ENCODE results near the gene PPP1R1C.

The PPP1R1C gene

DNA sequence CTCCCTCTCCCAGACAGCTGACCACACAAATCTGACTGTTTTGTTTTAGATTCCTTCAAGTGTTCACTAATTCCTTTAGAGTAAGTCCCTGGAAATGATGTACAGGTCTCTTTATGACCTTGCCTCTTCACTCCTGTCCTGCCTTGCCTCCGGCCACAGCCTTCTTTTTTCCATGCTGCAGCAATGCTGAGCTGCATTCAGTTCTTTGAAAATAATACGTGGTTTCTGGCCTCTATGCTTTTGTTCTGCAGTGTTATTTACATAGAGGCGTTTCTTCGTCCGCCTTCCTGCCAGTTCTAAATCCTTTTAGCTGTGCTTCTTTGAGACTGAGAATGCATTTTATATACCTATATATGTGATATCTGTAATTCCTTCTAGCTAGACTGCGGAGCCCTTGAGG is 87.2 kb downstream of the PPP1R1C start:
- ChIA-PET CTCF (interaction anchor here (1.1 kb wide), 1 partner anchor 10 kb away, joined by 3 read pairs; no protein-coding TSS in a partner anchor), POLR2A (no interaction called here)
- Histone ChIP-seq H3K27ac (ENCODE audit: insufficient read depth in 1 of 2, low read depth in 1 of 2, low read length in 2 of 2, poor library complexity in 1 of 2, severe bottlenecking in 2 of 2) (no peak overlapping the region), H3K4me1 (ENCODE audit: control extremely low read depth in 1 of 4, control insufficient read depth in 4 of 4, insufficient read depth in 4 of 4, low read length in 3 of 4) (no peaks in the 10 kb centered on the region), H3K4me3 (ENCODE audit: control insufficient read depth in 1 of 7, extremely low read depth in 1 of 7, insufficient read depth in 4 of 7, low read depth in 2 of 7, low read length in 6 of 7) (no peak overlapping the region), H3K36me3 (ENCODE audit: control insufficient read depth in 4 of 4, insufficient read depth in 4 of 4, low read length in 3 of 4) (no peaks in the 10 kb centered on the region), H3K9me3 (ENCODE audit: control extremely low read depth in 1 of 5, control insufficient read depth in 4 of 5, insufficient read depth in 2 of 5, low read depth in 1 of 5, low read length in 4 of 5) (peaks cover 0 to 3% (median 0%) of the 10 kb centered on the region in 5 experiments), H3K27me3 (replicated peaks in 2 of 5; ENCODE audit: control insufficient read depth in 4 of 5, insufficient read depth in 5 of 5, low read length in 4 of 5) (no peaks in the 10 kb centered on the region)
- WGBS (ENCODE audit: insufficient coverage) = 100% methylated on average over 2 of the region's 6 CpGs
- no peak for DNase-seq

DNA sequence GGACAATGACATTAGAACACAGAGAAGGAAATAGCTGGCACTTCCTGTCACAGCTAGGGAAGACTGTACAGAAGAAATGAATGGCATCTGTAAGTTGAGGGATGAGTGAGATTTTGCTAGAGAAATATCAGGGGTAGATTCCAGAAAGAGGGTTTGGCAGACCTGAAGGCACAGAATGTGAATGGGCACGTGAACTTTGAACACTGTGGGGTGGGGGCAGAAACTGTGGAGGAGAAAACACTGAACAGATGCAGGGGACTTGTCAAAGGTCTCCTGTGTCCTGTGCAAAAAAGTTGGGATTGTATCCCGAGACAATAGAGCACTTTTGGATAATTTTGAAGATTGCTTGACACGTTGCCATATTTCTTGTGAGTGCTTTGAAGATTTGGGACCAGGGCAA is 88.0 kb downstream of the PPP1R1C start:
- Histone ChIP-seq H3K36me3 (ENCODE audit: control insufficient read depth in 4 of 4, insufficient read depth in 4 of 4, low read length in 3 of 4) (no peaks in the 10 kb centered on the region), H3K9me3 (ENCODE audit: control extremely low read depth in 1 of 5, control insufficient read depth in 4 of 5, insufficient read depth in 2 of 5, low read depth in 1 of 5, low read length in 4 of 5) (peaks cover 0 to 3% (median 0%) of the 10 kb centered on the region in 5 experiments), H3K27me3 (replicated peaks in 2 of 5; ENCODE audit: control insufficient read depth in 4 of 5, insufficient read depth in 5 of 5, low read length in 4 of 5) (no peaks in the 10 kb centered on the region), H3K27ac (ENCODE audit: insufficient read depth in 1 of 2, low read depth in 1 of 2, low read length in 2 of 2, poor library complexity in 1 of 2, severe bottlenecking in 2 of 2) (no peak overlapping the region), H3K4me3 (ENCODE audit: control insufficient read depth in 1 of 7, extremely low read depth in 1 of 7, insufficient read depth in 4 of 7, low read depth in 2 of 7, low read length in 6 of 7) (no peak overlapping the region), H3K4me1 (ENCODE audit: control extremely low read depth in 1 of 4, control insufficient read depth in 4 of 4, insufficient read depth in 4 of 4, low read length in 3 of 4) (no peaks in the 10 kb centered on the region)
- 100% methylated on average over 3 of the region's 3 CpGs for WGBS (ENCODE audit: insufficient coverage)
- ChIA-PET CTCF (interaction anchor here (1.1 kb wide), 1 partner anchor 9 kb away, joined by 3 read pairs; no protein-coding TSS in a partner anchor), POLR2A (no interaction called here)
- DNase-seq = no peak

DNA sequence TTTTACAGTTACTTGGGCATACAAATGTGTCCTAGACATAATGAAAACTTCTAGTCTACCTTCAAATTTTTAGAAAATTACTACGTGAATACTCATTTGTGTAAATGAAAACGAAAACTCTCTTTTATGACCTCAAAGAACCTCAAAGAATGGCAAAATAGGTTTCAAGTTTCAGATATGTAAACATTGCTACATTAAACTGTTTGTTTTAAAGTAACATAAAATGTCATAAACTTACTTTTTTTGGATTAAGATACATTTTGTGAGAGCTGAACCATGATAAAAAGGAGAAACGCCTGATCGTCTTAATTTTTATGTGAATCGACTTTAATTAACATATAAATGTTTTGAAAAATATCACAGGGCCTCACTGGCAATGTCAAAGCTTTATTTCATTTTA is 91.4 kb downstream of the PPP1R1C start:
- DNase-seq = no peak
- ChIA-PET CTCF (interaction anchor here (0.7 to 2.9 kb wide), 9 partner anchors 10 to 339 kb away, joined by 3 to 17 read pairs (median 4); no protein-coding TSS in a partner anchor), POLR2A (interaction anchor here (0.5 kb wide), 1 partner anchor 578 kb away, joined by 3 read pairs; no protein-coding TSS in a partner anchor)
- peaks cover 0 to 9% (median 1%) of the 10 kb centered on the region in 4 experiments for H3K4me1 ChIP-seq (ENCODE audit: control extremely low read depth in 1 of 4, control insufficient read depth in 4 of 4, insufficient read depth in 4 of 4, low read length in 3 of 4)
- no peaks in the 10 kb centered on the region for H3K27me3 ChIP-seq (replicated peaks in 2 of 5; ENCODE audit: control insufficient read depth in 4 of 5, insufficient read depth in 5 of 5, low read length in 4 of 5)
- no CpG with 5 or more reads among the region's 5 CpGs for WGBS (ENCODE audit: insufficient coverage)
- H3K27ac ChIP-seq (ENCODE audit: insufficient read depth in 1 of 2, low read depth in 1 of 2, low read length in 2 of 2, poor library complexity in 1 of 2, severe bottlenecking in 2 of 2) = no peak overlapping the region
- H3K9me3 ChIP-seq (ENCODE audit: control extremely low read depth in 1 of 5, control insufficient read depth in 4 of 5, insufficient read depth in 2 of 5, low read depth in 1 of 5, low read length in 4 of 5) = peaks cover 0 to 3% (median 0%) of the 10 kb centered on the region in 5 experiments
- H3K4me3 ChIP-seq (ENCODE audit: control insufficient read depth in 1 of 7, extremely low read depth in 1 of 7, insufficient read depth in 4 of 7, low read depth in 2 of 7, low read length in 6 of 7) = no peak overlapping the region
- H3K36me3 ChIP-seq (ENCODE audit: control insufficient read depth in 4 of 4, insufficient read depth in 4 of 4, low read length in 3 of 4) = no peaks in the 10 kb centered on the region

DNA sequence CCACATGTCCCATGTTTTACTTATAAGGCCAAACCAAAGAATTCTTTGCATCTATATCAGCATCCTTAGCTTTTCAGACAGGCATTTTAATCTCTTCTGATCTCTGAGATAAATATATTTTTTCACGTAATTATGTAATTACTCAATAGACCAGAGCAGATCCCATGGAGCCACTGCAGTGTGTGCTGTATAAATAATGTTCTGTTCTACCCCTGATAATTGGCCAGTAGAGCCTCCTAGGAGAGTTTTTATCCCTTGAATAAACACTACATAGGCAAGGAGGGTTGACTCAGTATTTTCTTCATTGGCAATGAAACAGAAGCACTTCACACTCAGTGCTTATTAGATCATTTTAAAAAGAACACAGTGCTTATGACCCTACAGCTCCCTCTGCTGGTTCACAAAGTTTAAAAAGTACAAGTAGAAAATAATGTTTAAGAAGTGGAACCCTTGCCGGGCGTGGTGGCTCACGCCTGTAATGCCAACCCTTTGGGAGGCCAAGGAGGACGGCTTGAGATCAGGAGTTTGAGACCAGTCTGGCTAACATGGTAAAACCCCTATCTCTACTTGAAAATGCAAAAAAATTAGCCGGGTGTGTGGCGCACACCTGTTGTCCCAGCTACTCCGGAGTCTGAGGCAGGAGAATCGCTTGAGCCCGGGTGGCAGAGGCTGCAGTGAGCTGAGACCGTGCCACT is 91.9 kb downstream of the PPP1R1C start:
- H3K36me3 ChIP-seq (ENCODE audit: control insufficient read depth in 4 of 4, insufficient read depth in 4 of 4, low read length in 3 of 4) = no peaks in the 10 kb centered on the region
- ChIA-PET CTCF (interaction anchor here (0.7 to 2.9 kb wide), 9 partner anchors 9 to 339 kb away, joined by 3 to 17 read pairs (median 4); no protein-coding TSS in a partner anchor), POLR2A (interaction anchor here (0.5 kb wide), 1 partner anchor 579 kb away, joined by 3 read pairs; no protein-coding TSS in a partner anchor)
- H3K27ac ChIP-seq (ENCODE audit: insufficient read depth in 1 of 2, low read depth in 1 of 2, low read length in 2 of 2, poor library complexity in 1 of 2, severe bottlenecking in 2 of 2) = no peak overlapping the region
- WGBS (ENCODE audit: insufficient coverage) = 69% methylated on average over 9 of the region's 11 CpGs
- H3K4me1 ChIP-seq (ENCODE audit: control extremely low read depth in 1 of 4, control insufficient read depth in 4 of 4, insufficient read depth in 4 of 4, low read length in 3 of 4) = peaks cover 0 to 9% (median 1%) of the 10 kb centered on the region in 4 experiments
- no peaks in the 10 kb centered on the region for H3K27me3 ChIP-seq (replicated peaks in 2 of 5; ENCODE audit: control insufficient read depth in 4 of 5, insufficient read depth in 5 of 5, low read length in 4 of 5)
- DNase-seq = peak; percentile 71 to 84 (median 77)
- H3K4me3 ChIP-seq (ENCODE audit: control insufficient read depth in 1 of 7, extremely low read depth in 1 of 7, insufficient read depth in 4 of 7, low read depth in 2 of 7, low read length in 6 of 7) = no peak overlapping the region
- peaks cover 0 to 3% (median 0%) of the 10 kb centered on the region in 5 experiments for H3K9me3 ChIP-seq (ENCODE audit: control extremely low read depth in 1 of 5, control insufficient read depth in 4 of 5, insufficient read depth in 2 of 5, low read depth in 1 of 5, low read length in 4 of 5)

DNA sequence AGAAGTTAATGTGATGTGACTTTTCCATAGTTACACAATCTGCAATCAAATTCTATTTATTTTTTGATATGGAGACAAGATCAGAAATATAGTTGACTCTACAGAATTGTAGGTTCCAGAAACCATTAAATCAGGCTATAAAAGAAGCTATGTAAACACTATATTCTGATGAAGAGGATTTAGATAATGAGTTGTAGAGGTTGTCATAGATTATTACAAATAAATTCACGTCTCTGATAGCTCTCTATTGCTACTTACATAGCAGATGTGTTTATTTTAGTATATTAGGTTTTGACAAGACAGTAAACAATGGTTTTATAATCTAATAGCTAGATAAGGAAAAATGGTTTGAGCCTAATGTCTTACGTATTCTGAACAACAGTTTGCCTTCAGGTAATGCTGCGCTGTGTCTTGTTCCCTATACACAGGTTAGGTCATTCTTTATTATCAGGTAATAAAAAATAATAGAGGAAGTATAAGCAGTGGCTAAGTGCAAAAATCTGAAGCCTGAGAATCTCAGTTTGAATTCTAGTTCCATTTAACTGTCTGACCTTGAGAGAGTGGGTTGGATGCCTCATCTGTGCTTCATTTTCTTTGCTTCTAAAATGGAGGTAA is 93.4 kb downstream of the PPP1R1C start:
- ChIA-PET POLR2A (no interaction called here), CTCF (interaction anchor here (0.7 to 2.9 kb wide), 4 partner anchors 11 to 997 kb away, joined by 3 to 17 read pairs (median 9); no protein-coding TSS in a partner anchor)
- no peaks in the 10 kb centered on the region for H3K9me3 ChIP-seq (ENCODE audit: control extremely low read depth in 1 of 5, control insufficient read depth in 4 of 5, insufficient read depth in 2 of 5, low read depth in 1 of 5, low read length in 4 of 5)
- DNase-seq = no peak
- peaks cover 0 to 9% (median 1%) of the 10 kb centered on the region in 4 experiments for H3K4me1 ChIP-seq (ENCODE audit: control extremely low read depth in 1 of 4, control insufficient read depth in 4 of 4, insufficient read depth in 4 of 4, low read length in 3 of 4)
- H3K27ac ChIP-seq (ENCODE audit: insufficient read depth in 1 of 2, low read depth in 1 of 2, low read length in 2 of 2, poor library complexity in 1 of 2, severe bottlenecking in 2 of 2) = no peak overlapping the region
- WGBS (ENCODE audit: insufficient coverage) = 100% methylated on average over 1 of the region's 3 CpGs
- H3K4me3 ChIP-seq (ENCODE audit: control insufficient read depth in 1 of 7, extremely low read depth in 1 of 7, insufficient read depth in 4 of 7, low read depth in 2 of 7, low read length in 6 of 7) = no peak overlapping the region
- no peaks in the 10 kb centered on the region for H3K27me3 ChIP-seq (replicated peaks in 2 of 5; ENCODE audit: control insufficient read depth in 4 of 5, insufficient read depth in 5 of 5, low read length in 4 of 5)
- H3K36me3 ChIP-seq (ENCODE audit: control insufficient read depth in 4 of 4, insufficient read depth in 4 of 4, low read length in 3 of 4) = no peaks in the 10 kb centered on the region

DNA sequence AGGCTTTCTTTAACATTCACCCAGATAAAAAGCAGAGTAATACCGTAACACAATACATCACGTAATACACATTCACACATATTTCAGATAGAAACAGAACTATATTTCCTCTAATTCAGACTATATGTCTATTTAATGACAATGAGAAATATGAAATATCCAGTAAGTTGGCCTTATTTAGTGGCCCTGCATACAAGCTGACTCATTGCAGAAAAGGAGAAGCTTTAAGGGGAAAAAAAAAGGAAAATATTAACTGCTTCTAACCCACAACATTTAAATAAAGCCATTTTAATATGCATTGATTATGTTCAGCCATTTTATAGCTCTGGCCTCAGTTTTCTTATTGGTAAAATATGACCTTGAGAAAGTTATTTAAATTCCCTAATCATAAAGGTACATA is 94.8 kb downstream of the PPP1R1C start:
- POLR2A ChIA-PET = no interaction called here
- Histone ChIP-seq H3K4me1 (ENCODE audit: control extremely low read depth in 1 of 4, control insufficient read depth in 4 of 4, insufficient read depth in 4 of 4, low read length in 3 of 4) (peaks cover 0 to 9% (median 1%) of the 10 kb centered on the region in 4 experiments), H3K36me3 (ENCODE audit: control insufficient read depth in 4 of 4, insufficient read depth in 4 of 4, low read length in 3 of 4) (no peaks in the 10 kb centered on the region), H3K27ac (ENCODE audit: insufficient read depth in 1 of 2, low read depth in 1 of 2, low read length in 2 of 2, poor library complexity in 1 of 2, severe bottlenecking in 2 of 2) (no peak overlapping the region), H3K4me3 (ENCODE audit: control insufficient read depth in 1 of 7, extremely low read depth in 1 of 7, insufficient read depth in 4 of 7, low read depth in 2 of 7, low read length in 6 of 7) (no peak overlapping the region), H3K27me3 (replicated peaks in 2 of 5; ENCODE audit: control insufficient read depth in 4 of 5, insufficient read depth in 5 of 5, low read length in 4 of 5) (no peaks in the 10 kb centered on the region), H3K9me3 (ENCODE audit: control extremely low read depth in 1 of 5, control insufficient read depth in 4 of 5, insufficient read depth in 2 of 5, low read depth in 1 of 5, low read length in 4 of 5) (peaks cover 0 to 3% (median 0%) of the 10 kb centered on the region in 5 experiments)
- peak; percentile 6 to 66 (median 49) for DNase-seq
- no CpG with 5 or more reads among the region's 2 CpGs for WGBS (ENCODE audit: insufficient coverage)
- CTCF ChIA-PET = no interaction called here
